GM12872 (cell line): ENCODE data around the gene KCNIP3.

Source experiments
- TF ChIP-seq, protein P1 (sequence below): IDR thresholded peaks from 3 replicates; pipeline ENCODE4 v1.5.1; 2011; ENCODE audit warnings: low read depth, mild to moderate bottlenecking, low read length, moderate library complexity; ENCODE audit not compliant: insufficient read depth

KCNIP3 gene

DNA sequence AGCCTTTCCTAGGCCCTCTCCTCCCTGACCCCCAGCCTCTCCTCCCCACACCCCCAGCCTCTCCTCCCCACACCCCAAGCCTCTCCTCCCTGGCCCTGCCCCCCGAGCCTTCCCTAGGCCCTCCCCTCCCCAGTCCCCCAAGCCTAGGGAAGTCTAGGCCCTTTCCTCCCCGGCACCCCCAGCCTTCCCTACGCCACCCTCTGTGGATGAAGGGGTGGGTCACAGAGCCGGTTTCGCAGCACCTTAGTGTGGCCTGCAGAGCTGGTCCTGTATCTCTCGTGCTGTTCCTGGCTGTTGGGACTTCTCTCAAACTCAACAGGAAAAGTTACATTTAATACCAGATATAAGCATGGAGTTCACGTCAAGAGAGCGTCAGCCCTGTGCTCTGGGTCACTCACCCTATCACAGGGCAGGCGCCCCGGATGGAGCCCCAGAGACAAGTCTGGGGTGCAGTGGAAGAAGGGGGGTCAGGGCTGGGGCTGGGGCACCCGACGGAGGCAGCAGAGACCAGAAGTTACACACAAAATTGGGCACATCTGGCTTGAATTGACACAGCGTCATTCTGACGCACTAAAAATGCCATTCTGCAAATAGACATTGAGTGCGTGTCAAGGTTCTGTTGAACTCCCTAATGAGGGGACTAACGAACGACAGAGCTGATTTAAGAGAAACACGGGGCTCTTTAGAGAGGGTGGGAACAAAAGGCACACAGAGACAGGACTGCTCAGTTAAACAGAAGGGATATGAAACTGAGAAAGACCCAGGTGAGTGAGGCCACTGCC, 24.0 kb downstream of the KCNIP3 start:
- TF ChIP-seq, protein P1, sequence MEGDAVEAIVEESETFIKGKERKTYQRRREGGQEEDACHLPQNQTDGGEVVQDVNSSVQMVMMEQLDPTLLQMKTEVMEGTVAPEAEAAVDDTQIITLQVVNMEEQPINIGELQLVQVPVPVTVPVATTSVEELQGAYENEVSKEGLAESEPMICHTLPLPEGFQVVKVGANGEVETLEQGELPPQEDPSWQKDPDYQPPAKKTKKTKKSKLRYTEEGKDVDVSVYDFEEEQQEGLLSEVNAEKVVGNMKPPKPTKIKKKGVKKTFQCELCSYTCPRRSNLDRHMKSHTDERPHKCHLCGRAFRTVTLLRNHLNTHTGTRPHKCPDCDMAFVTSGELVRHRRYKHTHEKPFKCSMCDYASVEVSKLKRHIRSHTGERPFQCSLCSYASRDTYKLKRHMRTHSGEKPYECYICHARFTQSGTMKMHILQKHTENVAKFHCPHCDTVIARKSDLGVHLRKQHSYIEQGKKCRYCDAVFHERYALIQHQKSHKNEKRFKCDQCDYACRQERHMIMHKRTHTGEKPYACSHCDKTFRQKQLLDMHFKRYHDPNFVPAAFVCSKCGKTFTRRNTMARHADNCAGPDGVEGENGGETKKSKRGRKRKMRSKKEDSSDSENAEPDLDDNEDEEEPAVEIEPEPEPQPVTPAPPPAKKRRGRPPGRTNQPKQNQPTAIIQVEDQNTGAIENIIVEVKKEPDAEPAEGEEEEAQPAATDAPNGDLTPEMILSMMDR = no peak

DNA sequence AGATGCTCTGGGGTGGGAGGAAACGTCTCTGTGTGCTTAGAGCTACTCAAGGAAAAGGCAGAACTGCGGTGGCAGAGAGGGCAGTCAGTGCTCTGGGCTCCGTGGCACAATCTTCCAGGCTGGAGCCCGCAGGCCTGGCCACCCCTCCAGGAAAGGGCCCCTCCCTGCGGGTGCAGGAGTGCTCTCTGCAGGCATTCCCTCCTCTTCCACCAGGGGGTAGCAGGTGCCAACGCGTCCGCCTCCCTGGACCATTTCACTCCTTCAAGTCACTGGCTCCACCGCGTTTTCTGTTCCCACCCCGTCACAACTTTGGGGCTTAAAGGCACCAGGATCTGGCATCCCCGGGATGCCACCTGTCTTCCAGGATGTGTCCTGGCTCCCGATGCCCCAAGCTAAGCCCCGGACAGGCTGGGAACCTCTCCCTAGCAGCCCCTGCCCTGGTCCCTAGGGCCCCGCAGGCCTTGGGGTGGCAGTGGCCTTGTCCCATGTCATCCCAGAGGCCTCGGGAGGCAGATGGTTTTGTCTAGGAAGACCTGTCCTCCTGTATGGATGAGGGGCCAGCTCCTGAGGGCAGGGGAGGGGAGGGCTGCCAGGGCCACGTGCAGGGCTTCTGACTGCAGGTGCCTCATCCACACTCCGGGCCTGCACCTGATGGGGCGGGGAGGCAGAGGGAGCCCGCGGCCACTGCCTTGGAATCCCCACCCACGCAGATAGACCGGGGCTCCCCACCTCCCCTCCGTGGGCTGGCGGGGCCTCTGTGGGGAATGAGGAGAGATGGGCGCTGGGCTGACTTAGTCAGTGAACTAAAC, 26.4 kb downstream of the KCNIP3 start:
- TF ChIP-seq, protein P1 = peak; percentile 42

DNA sequence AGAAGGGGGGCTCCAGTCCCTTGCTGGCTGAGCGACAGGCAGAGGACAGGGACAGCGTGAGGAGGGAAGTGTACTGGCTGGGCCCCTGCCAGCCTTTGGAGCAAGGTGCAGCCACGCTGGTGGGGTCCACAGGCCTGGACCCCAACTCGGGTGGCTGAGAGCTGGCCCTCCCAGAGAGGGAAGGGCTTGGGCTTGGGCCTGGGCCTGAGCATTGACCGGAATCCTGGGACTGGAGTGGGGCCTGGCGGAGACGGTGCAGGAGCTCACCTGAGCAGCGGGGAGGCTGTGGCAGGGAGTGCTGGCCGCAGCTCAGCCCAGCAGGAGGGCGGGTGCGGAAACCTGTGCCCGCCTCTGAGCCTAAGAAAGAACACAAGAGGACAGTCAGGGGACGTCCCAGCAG, 27.9 kb downstream of the KCNIP3 start:
- TF ChIP-seq, protein P1 = no peak

DNA sequence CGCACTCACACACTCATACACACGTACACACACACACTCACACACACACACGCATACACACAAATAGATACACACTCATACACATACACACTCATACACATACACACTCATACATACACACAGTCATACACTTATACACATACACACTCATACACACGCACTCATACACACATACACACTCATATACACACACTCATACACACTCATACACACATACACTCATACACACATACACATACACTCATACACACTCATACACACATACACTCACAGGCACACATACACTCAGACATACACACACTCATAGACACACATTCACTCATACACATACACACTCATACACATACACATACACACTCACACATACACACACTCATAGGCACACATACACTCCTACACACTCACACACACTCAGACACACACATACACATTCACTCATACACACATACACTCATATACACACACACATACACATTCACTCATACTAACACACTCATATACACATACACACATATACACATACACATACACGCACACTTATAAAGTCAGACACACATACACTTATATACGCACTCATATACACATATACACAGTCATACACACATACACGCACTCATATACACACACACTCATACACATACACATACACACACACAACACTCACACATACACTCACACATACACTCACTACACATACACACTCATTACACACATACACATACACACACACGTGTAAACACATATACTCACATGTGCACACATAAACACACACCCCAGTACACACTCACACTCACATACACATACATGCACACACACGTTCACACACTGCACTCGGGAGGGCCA, 28.7 kb downstream of the KCNIP3 start:
- TF ChIP-seq, protein P1 = no peak

DNA sequence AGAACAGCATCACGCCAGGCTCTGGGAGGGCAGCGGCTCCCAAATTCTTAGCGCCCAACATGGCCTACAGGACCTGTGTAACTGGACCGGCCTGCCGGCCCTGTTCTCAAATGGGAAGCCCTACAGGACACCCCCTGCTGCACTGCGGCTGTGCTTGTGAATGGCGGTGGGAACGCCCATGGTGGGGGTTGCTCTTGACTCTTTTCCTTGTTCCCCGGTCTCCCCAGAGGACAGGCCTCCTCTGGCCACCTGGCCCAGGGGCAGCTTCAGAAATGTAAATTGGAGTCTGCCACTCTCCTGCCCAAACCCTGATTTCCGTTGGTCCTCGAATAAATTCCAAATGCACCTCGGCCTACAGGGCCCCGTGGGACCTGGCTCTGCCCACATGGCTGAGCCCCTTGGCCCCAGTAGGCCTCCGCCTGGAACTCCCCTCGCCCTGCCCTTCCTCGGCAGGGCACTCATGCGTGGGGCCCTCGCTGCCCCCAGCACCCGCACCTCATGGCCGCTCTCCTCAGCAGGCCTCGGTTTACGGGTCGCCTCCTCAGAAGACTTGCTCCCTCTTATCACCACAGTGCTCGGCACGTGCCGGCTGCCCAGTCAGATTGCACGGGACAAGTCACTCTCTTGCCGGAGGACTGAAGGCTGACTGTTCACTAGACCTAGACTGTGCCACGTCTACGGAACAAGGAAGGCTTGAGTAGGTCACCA, 29.4 kb downstream of the KCNIP3 start:
- TF ChIP-seq, protein P1 = no peak

DNA sequence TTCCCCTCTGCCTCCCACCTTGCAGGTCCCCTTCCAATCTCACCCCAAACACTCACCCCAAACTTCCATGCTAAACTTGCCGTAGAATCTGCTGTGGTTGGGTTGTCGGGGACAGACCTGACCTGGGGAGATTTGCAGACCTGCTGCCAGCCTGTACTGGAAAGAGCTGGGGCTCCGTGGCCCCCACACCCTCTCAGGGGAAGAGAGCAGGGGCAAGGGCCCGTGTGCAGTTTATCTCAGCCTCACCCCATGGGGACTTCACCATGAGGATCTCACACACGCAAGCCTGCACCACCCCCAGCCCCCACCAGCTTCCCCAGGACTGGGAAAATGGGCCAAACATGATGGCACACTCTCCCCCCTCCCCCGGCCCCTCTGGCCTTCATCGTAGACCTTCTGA, 30.7 kb downstream of the KCNIP3 start:
- TF ChIP-seq, protein P1 = no peak
